ENCODE results near the gene NEK11. TPM values are rescaled to one million over a fixed set of nuclear protein-coding genes. Genes with fewer than 3 reads are reported as not detected.

Gene NEK11
- total RNA-seq, 2 experiments from 2014 or later = 1.6 to 4.2 TPM

DNA sequence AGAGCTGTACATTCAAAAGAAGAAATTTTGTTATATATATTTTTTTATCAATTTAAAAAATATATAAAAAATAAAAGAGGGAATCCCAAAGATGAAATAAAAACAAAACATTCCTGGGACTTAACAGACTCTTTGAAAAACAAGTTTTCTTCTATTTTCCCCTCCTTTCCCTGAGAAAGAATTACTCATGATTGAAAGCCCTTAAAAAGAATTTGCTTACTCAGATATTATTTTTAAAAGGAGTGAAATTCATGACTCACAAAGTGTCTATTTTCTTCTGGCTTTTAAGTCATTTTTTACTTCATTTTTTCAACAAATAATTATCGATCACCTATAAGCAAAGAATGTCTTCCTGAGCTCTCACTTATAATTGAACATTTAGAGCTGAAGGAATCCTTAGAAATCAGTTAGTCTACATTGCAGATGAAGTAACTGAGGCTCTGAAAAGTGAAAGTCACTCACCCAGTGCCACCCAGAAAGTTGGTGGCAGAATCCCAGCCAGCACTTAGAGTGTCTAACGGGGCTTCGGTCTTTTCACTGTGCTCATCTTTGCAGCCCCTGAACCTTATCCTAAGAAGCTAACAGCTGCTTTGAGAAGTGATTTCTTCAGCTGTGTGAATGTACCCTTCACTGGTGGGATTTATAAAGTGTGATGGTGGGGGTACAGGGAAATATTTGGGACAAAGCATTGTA is 312.4 kb downstream of the NEK11 start:
- Mint-ChIP-seq H3K36me3 (ENCODE audit: low read depth) (no peaks in the 10 kb centered on the region), H3K4me3 (no peak overlapping the region)
- CTCF ChIA-PET = no interaction called here

DNA sequence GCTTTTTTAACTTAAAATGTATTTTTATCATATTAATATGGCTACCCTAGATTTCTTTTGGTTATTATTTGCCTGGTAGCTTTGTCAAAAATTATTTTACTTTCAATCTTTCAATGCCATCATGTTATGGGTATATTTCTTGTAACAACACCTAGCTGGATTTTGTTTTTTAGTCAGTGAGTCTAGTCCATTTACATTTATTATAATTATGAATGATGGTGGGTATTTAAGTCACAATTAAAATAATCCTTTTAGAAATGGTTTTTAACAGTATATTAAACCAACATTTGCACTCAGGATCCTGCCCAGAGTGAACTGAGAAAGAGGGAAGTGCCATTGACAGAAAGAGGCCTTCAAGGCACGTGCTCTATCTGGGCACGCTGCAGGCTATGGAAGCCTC is 315.1 kb downstream of the NEK11 start:
- H3K9me3 Mint-ChIP-seq = peaks cover 10% of the 10 kb centered on the region
- no peaks in the 10 kb centered on the region for H3K4me1 Mint-ChIP-seq (ENCODE audit: low read depth)
- Histone ChIP-seq H3K36me3 (ENCODE audit: insufficient read depth, low read length) (no peaks in the 10 kb centered on the region), H3K4me1 (ENCODE audit: insufficient read depth, low read length) (no peaks in the 10 kb centered on the region), H3K4me3 (ENCODE audit: low read length) (no peak overlapping the region), H3K27me3 (ENCODE audit: control insufficient read depth in 1 of 2, insufficient read depth in 2 of 2, low read length in 2 of 2) (no peaks in the 10 kb centered on the region), H3K9me3 (ENCODE audit: control insufficient read depth in 1 of 2, insufficient read depth in 1 of 2, low read length in 2 of 2) (peaks cover 0 to 4% of the 10 kb centered on the region in 2 experiments), H3K27ac (ENCODE audit: low read depth in 1 of 2, low read length in 2 of 2) (no peak overlapping the region)
- ChIA-PET CTCF (no interaction called here), POLR2A (no interaction called here)
- H3K27ac Mint-ChIP-seq = no peak overlapping the region
- H3K27me3 Mint-ChIP-seq = peaks cover 4% of the 10 kb centered on the region
- intact Hi-C loops (cut with DNase I, micrococcal nuclease) = no loop called here
- ATAC-seq (ENCODE audit: poor library complexity) (no peak), DNase-seq (no peak)
- H3K4me3 Mint-ChIP-seq = no peak overlapping the region
- TF ChIP-seq, protein P1, sequence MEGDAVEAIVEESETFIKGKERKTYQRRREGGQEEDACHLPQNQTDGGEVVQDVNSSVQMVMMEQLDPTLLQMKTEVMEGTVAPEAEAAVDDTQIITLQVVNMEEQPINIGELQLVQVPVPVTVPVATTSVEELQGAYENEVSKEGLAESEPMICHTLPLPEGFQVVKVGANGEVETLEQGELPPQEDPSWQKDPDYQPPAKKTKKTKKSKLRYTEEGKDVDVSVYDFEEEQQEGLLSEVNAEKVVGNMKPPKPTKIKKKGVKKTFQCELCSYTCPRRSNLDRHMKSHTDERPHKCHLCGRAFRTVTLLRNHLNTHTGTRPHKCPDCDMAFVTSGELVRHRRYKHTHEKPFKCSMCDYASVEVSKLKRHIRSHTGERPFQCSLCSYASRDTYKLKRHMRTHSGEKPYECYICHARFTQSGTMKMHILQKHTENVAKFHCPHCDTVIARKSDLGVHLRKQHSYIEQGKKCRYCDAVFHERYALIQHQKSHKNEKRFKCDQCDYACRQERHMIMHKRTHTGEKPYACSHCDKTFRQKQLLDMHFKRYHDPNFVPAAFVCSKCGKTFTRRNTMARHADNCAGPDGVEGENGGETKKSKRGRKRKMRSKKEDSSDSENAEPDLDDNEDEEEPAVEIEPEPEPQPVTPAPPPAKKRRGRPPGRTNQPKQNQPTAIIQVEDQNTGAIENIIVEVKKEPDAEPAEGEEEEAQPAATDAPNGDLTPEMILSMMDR (IDR thresholded peaks at IDR 0.05) = no peak
- no peaks in the 10 kb centered on the region for H3K36me3 Mint-ChIP-seq (ENCODE audit: low read depth)

More for the DNA sequence above, 312.4 kb downstream of the NEK11 start:
- DNase-seq (no peak), ATAC-seq (ENCODE audit: poor library complexity) (no peak)
- no peaks in the 10 kb centered on the region for H3K4me1 ChIP-seq (ENCODE audit: insufficient read depth, low read length)
- peaks cover 0 to 4% of the 10 kb centered on the region in 2 experiments for H3K9me3 ChIP-seq (ENCODE audit: control insufficient read depth in 1 of 2, insufficient read depth in 1 of 2, low read length in 2 of 2)
- POLR2A ChIA-PET = no interaction called here
- Mint-ChIP-seq H3K27me3 (peaks cover 4% of the 10 kb centered on the region), H3K27ac (no peak overlapping the region), H3K9me3 (peaks cover 8% of the 10 kb centered on the region), H3K4me1 (ENCODE audit: low read depth) (no peaks in the 10 kb centered on the region)
- TF ChIP-seq, protein P1 (IDR thresholded peaks at IDR 0.05) = no peak
- no peaks in the 10 kb centered on the region for H3K36me3 ChIP-seq (ENCODE audit: insufficient read depth, low read length)
- no peak overlapping the region for H3K4me3 ChIP-seq (ENCODE audit: low read length)
- no peak overlapping the region for H3K27ac ChIP-seq (ENCODE audit: low read depth in 1 of 2, low read length in 2 of 2)
- no peaks in the 10 kb centered on the region for H3K27me3 ChIP-seq (ENCODE audit: control insufficient read depth in 1 of 2, insufficient read depth in 2 of 2, low read length in 2 of 2)
- intact Hi-C loops (cut with DNase I, micrococcal nuclease) = no loop called here

DNA sequence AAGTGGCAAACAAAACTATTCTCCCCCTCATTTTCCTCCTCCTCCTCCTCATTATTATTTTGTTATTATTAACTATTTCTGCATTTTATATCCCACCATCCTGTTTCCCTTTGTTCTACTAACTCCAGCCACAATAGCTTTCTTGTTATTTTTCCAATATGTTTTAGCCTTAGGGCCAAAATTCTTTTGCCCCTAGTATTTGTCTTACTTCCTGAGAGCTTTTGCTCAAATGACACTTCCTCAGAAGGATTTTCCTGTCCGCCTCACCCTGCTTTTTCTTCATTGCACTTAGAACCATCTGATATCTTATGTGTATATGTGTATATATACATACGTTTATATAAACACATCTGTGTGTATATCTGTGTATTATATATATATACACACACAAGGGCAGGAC is 322.2 kb downstream of the NEK11 start:
- Mint-ChIP-seq H3K4me3 (no peak overlapping the region), H3K4me1 (ENCODE audit: low read depth) (no peaks in the 10 kb centered on the region), H3K27ac (no peak overlapping the region), H3K27me3 (no peaks in the 10 kb centered on the region), H3K36me3 (ENCODE audit: low read depth) (no peaks in the 10 kb centered on the region), H3K9me3 (peaks cover 4% of the 10 kb centered on the region)
- H3K36me3 ChIP-seq (ENCODE audit: insufficient read depth, low read length) = no peaks in the 10 kb centered on the region
- H3K9me3 ChIP-seq (ENCODE audit: control insufficient read depth in 1 of 2, insufficient read depth in 1 of 2, low read length in 2 of 2) = no peaks in the 10 kb centered on the region
- H3K4me1 ChIP-seq (ENCODE audit: insufficient read depth, low read length) = no peaks in the 10 kb centered on the region
- no peak for DNase-seq
- CTCF ChIA-PET = no interaction called here
- H3K4me3 ChIP-seq (ENCODE audit: low read length) = no peak overlapping the region
- H3K27me3 ChIP-seq (ENCODE audit: control insufficient read depth in 1 of 2, insufficient read depth in 2 of 2, low read length in 2 of 2) = no peaks in the 10 kb centered on the region
- POLR2A ChIA-PET = no interaction called here
- no peak for ATAC-seq (ENCODE audit: poor library complexity)
- no peak overlapping the region for H3K27ac ChIP-seq (ENCODE audit: low read depth in 1 of 2, low read length in 2 of 2)
- intact Hi-C loops (cut with DNase I, micrococcal nuclease) = no loop called here
- TF ChIP-seq, protein P1 (IDR thresholded peaks at IDR 0.05) = no peak

Data from CD4-positive, alpha-beta T cell (primary cell).